SU-DHL-6 (cell line): Measurements from ENCODE around the gene CPNE4.

Experiments used
- H2AFZ ChIP-seq: fragments of 200-600 bp; sonication (generic); 2 replicates; pipeline ENCODE4 v1.6.1; 2014; ENCODE audit warnings: low read depth, mild to moderate bottlenecking, moderate library complexity, mixed read lengths, antibody characterized with exemption, low read length; ENCODE audit not compliant: severe bottlenecking
- H3F3A ChIP-seq: fragments of 200-600 bp; shearing (Covaris generic); 2 replicates; pipeline ENCODE4 v1.6.0; 2016; ENCODE audit warnings: antibody characterized with exemption, mild to moderate bottlenecking; ENCODE audit not compliant: insufficient read depth
- H3K27ac ChIP-seq: fragments of 200-600 bp; sonication (generic); 2 replicates; pipeline ENCODE4 v1.5.1; 2016; ENCODE audit warnings: low read depth, mild to moderate bottlenecking, low read length, moderate library complexity, mixed read lengths
- H3K27me3 ChIP-seq: fragments of 200-600 bp; sonication (generic), shearing (Covaris generic); 2 replicates; pipeline ENCODE4 v1.6.0; 2014; ENCODE audit warnings: mild to moderate bottlenecking, low read length
- H3K36me3 ChIP-seq: fragments of 200-600 bp; sonication (generic); 2 replicates; pipeline ENCODE4 v1.6.1; 2014; ENCODE audit warnings: mild to moderate bottlenecking, low read length, mixed read lengths
- H3K4me2 ChIP-seq: fragments of 300-600, 200-600 bp; shearing (Covaris generic), sonication (generic); 2 replicates; pipeline ENCODE4 v1.6.0; 2014; ENCODE audit warnings: low read length, low read depth, mild to moderate bottlenecking; ENCODE audit not compliant: poor library complexity, severe bottlenecking
- H3K4me3 ChIP-seq: fragments of 200-600 bp; sonication (generic); 2 replicates; pipeline ENCODE4 v1.5.1; 2014; ENCODE audit warnings: antibody characterized with exemption, low read length, mild to moderate bottlenecking, mixed read lengths; ENCODE audit not compliant: insufficient read depth, poor library complexity, severe bottlenecking
- H3K79me2 ChIP-seq: fragments of 200-600 bp; sonication (generic); 2 replicates; pipeline ENCODE4 v1.6.1; 2014; ENCODE audit warnings: mild to moderate bottlenecking, low read length, moderate library complexity; ENCODE audit not compliant: insufficient read depth
- H3K9ac ChIP-seq: fragments of 200-600 bp; sonication (generic); 2 replicates; pipeline ENCODE4 v1.7.0; 2014; ENCODE audit warnings: mild to moderate bottlenecking, low read length
- H3K9me2 ChIP-seq: fragments of 200-600 bp; sonication (generic); replicated peaks from 2 replicates; pipeline ENCODE4 v1.6.1; 2014; ENCODE audit warnings: low read length; ENCODE audit not compliant: insufficient read depth
- H3K9me3 ChIP-seq: fragments of 200-600 bp; sonication (generic); 2 replicates; pipeline ENCODE4 v1.6.1; 2014; ENCODE audit warnings: low read length, mixed read lengths; ENCODE audit not compliant: insufficient read depth
- H4K20me1 ChIP-seq: fragments of 200-600 bp; sonication (generic); 2 replicates; pipeline ENCODE4 v1.6.1; 2014; ENCODE audit warnings: low read depth, mild to moderate bottlenecking, antibody characterized with exemption, low read length, moderate library complexity, mixed read lengths
- CTCF ChIP-seq: fragments of 200-600 bp; sonication (generic); IDR thresholded peaks from one replicate; pipeline ENCODE4 v1.5.1; 2017; ENCODE audit warnings: antibody characterized with exemption, mild to moderate bottlenecking, low read length, moderate library complexity; ENCODE audit not compliant: insufficient read depth, poor library complexity, severe bottlenecking
- EZH2phosphoT487 ChIP-seq: fragments of 200-600 bp; sonication (generic), shearing (Covaris generic); conservative IDR thresholded peaks from 2 replicates; pipeline ENCODE4 v1.6.1; 2018; ENCODE audit warnings: mild to moderate bottlenecking, antibody characterized with exemption, low read length, moderate library complexity, mixed read lengths

Gene CPNE4

GRCh38 chr3:132014105-132014504, 20.7 kb downstream of the CPNE4 start:
- no peaks in the 10 kb centered on the region for H3K79me2 ChIP-seq
- H3K9ac ChIP-seq = no peak overlapping the region
- no peak overlapping the region for H3K27ac ChIP-seq
- no peaks in the 10 kb centered on the region for H3K27me3 ChIP-seq
- no peak overlapping the region for H3K4me3 ChIP-seq
- H4K20me1 ChIP-seq = no peaks in the 10 kb centered on the region
- H3K9me3 ChIP-seq = no peaks in the 10 kb centered on the region
- no peaks in the 10 kb centered on the region for H3F3A ChIP-seq
- H2AFZ ChIP-seq = no peak overlapping the region
- no peaks in the 10 kb centered on the region for H3K9me2 ChIP-seq
- no peak overlapping the region for H3K4me2 ChIP-seq
- TF ChIP-seq CTCF (no peak), EZH2phosphoT487 (no peak)
- H3K36me3 ChIP-seq = no peaks in the 10 kb centered on the region

GRCh38 chr3:132009241-132009640, 25.6 kb downstream of the CPNE4 start:
- Histone ChIP-seq H3K27me3 (no peaks in the 10 kb centered on the region), H3K36me3 (no peaks in the 10 kb centered on the region), H3K4me3 (no peak overlapping the region), H4K20me1 (no peaks in the 10 kb centered on the region), H3K79me2 (no peaks in the 10 kb centered on the region), H3K27ac (no peak overlapping the region), H3F3A (no peaks in the 10 kb centered on the region), H3K9ac (no peak overlapping the region), H3K4me2 (no peak overlapping the region), H2AFZ (no peak overlapping the region), H3K9me2 (no peaks in the 10 kb centered on the region), H3K9me3 (no peaks in the 10 kb centered on the region)
- TF ChIP-seq CTCF (no peak), EZH2phosphoT487 (no peak)

- no peaks in the 10 kb centered on the region for H3K27me3 ChIP-seq
- no peaks in the 10 kb centered on the region for H4K20me1 ChIP-seq
- no peaks in the 10 kb centered on the region for H3K79me2 ChIP-seq
- no peaks in the 10 kb centered on the region for H3K36me3 ChIP-seq
- H2AFZ ChIP-seq = no peak overlapping the region
- H3K4me3 ChIP-seq = no peak overlapping the region
- H3F3A ChIP-seq = no peaks in the 10 kb centered on the region
- no peak for TF ChIP-seq CTCF
- TF ChIP-seq EZH2phosphoT487 = no peak
- H3K27ac ChIP-seq = no peak overlapping the region
- H3K9ac ChIP-seq = no peak overlapping the region
- H3K9me2 ChIP-seq = no peaks in the 10 kb centered on the region
- no peak overlapping the region for H3K4me2 ChIP-seq
- no peaks in the 10 kb centered on the region for H3K9me3 ChIP-seq
These were observed 26.0 kb downstream of the CPNE4 start for GRCh38 chr3:132008837-132009236.
